Measurements from ENCODE around the gene SYTL2. TPM values are rescaled to one million over a fixed set of nuclear protein-coding genes. Genes with fewer than 3 reads are reported as not detected.

SYTL2 gene
- total RNA-seq, 1 donor from 2014 or later: 38.7 TPM

GRCh38 chr11:85823816-85824215 lies 12.9 kb upstream of the SYTL2 start:
- Mint-ChIP-seq H3K36me3 (ENCODE audit: low read depth) (peaks cover 10% of the 10 kb centered on the region), H3K27ac (peak overlapping the region; percentile 95), H3K4me3 (peak overlapping the region; percentile 66), H3K9me3 (no peaks in the 10 kb centered on the region), H3K27me3 (ENCODE audit: insufficient read depth) (no peaks in the 10 kb centered on the region), H3K4me1 (ENCODE audit: low read depth) (peaks cover 74% of the 10 kb centered on the region)
- intact Hi-C loops (cut with micrococcal nuclease): loop anchor here (1.0 to 5.0 kb wide), 7 partner anchors 13 to 463 kb away; partner anchors contain the start of genes SYTL2 and TMEM126B
- peak; percentile 80 for DNase-seq (ENCODE audit: low spot score)

GRCh38 chr11:85822814-85823213 lies 11.9 kb upstream of the SYTL2 start:
- H3K9me3 Mint-ChIP-seq: no peaks in the 10 kb centered on the region
- H3K4me3 Mint-ChIP-seq: peak overlapping the region; percentile 23
- intact Hi-C loops (cut with micrococcal nuclease): loop anchor here (1.0 to 5.0 kb wide), 6 partner anchors 12 to 464 kb away; partner anchors contain the start of gene SYTL2
- peak overlapping the region; percentile 34 for H3K27ac Mint-ChIP-seq
- no peak for DNase-seq (ENCODE audit: low spot score)
- no peaks in the 10 kb centered on the region for H3K27me3 Mint-ChIP-seq (ENCODE audit: insufficient read depth)
- peaks cover 10% of the 10 kb centered on the region for H3K36me3 Mint-ChIP-seq (ENCODE audit: low read depth)
- H3K4me1 Mint-ChIP-seq (ENCODE audit: low read depth): peaks cover 66% of the 10 kb centered on the region

GRCh38 chr11:85821636-85822035 lies 10.7 kb upstream of the SYTL2 start:
- peaks cover 56% of the 10 kb centered on the region for H3K4me1 Mint-ChIP-seq (ENCODE audit: low read depth)
- no peak for DNase-seq (ENCODE audit: low spot score)

GRCh38 chr11:85819441-85819840 lies 8.5 kb upstream of the SYTL2 start:
- H3K27ac Mint-ChIP-seq: no peak overlapping the region
- H3K36me3 Mint-ChIP-seq (ENCODE audit: low read depth): peaks cover 12% of the 10 kb centered on the region
- H3K27me3 Mint-ChIP-seq (ENCODE audit: insufficient read depth): peaks cover 2% of the 10 kb centered on the region
- no peaks in the 10 kb centered on the region for H3K9me3 Mint-ChIP-seq
- intact Hi-C loops (cut with micrococcal nuclease): no loop called here
- DNase-seq (ENCODE audit: low spot score): no peak
- no peak overlapping the region for H3K4me3 Mint-ChIP-seq
- peaks cover 40% of the 10 kb centered on the region for H3K4me1 Mint-ChIP-seq (ENCODE audit: low read depth)

More at GRCh38 chr11:85821636-85822035, 10.7 kb upstream of the SYTL2 start:
- Mint-ChIP-seq H3K4me3 (no peak overlapping the region), H3K9me3 (no peaks in the 10 kb centered on the region), H3K27me3 (ENCODE audit: insufficient read depth) (peaks cover 2% of the 10 kb centered on the region), H3K36me3 (ENCODE audit: low read depth) (peaks cover 10% of the 10 kb centered on the region), H3K27ac (no peak overlapping the region)
- intact Hi-C loops (cut with micrococcal nuclease): loop anchor here (2.0 to 5.0 kb wide), 2 partner anchors 35 to 396 kb away; no protein-coding TSS in a partner anchor

GRCh38 chr11:85815186-85815931 lies 4.4 kb upstream of the SYTL2 start:
- Mint-ChIP-seq H3K27ac (no peak overlapping the region), H3K27me3 (ENCODE audit: insufficient read depth) (peaks cover 2% of the 10 kb centered on the region), H3K4me1 (ENCODE audit: low read depth) (peaks cover 21% of the 10 kb centered on the region), H3K4me3 (no peak overlapping the region), H3K9me3 (no peaks in the 10 kb centered on the region), H3K36me3 (ENCODE audit: low read depth) (peaks cover 7% of the 10 kb centered on the region)
- DNase-seq (ENCODE audit: low spot score): no peak
- intact Hi-C loops (cut with micrococcal nuclease): no loop called here

GRCh38 chr11:85813721-85814120 lies 2.8 kb upstream of the SYTL2 start:
- peaks cover 9% of the 10 kb centered on the region for H3K36me3 Mint-ChIP-seq (ENCODE audit: low read depth)
- intact Hi-C loops (cut with micrococcal nuclease): loop anchor here (5.0 kb wide), 1 partner anchor 216 kb away; no protein-coding TSS in a partner anchor

GRCh38 chr11:85811624-85812023 lies 683 bp upstream of the SYTL2 start:
- no peak for DNase-seq (ENCODE audit: low spot score)
- no peaks in the 10 kb centered on the region for H3K9me3 Mint-ChIP-seq
- H3K4me1 Mint-ChIP-seq (ENCODE audit: low read depth): peaks cover 46% of the 10 kb centered on the region
- intact Hi-C loops (cut with micrococcal nuclease): loop anchor here (1.0 to 5.0 kb wide), 8 partner anchors 12 to 214 kb away; partner anchors contain the start of genes CCDC83 and TMEM126B
- H3K36me3 Mint-ChIP-seq (ENCODE audit: low read depth): peaks cover 11% of the 10 kb centered on the region
- peak overlapping the region; percentile 43 for H3K27ac Mint-ChIP-seq
- no peaks in the 10 kb centered on the region for H3K27me3 Mint-ChIP-seq (ENCODE audit: insufficient read depth)
- peak overlapping the region; percentile 81 for H3K4me3 Mint-ChIP-seq

More at GRCh38 chr11:85813721-85814120, 2.8 kb upstream of the SYTL2 start:
- Mint-ChIP-seq H3K4me3 (peak overlapping the region; percentile 5), H3K27ac (no peak overlapping the region), H3K27me3 (ENCODE audit: insufficient read depth) (peaks cover 2% of the 10 kb centered on the region), H3K4me1 (ENCODE audit: low read depth) (peaks cover 38% of the 10 kb centered on the region), H3K9me3 (no peaks in the 10 kb centered on the region)
- no peak for DNase-seq (ENCODE audit: low spot score)

- H3K27ac Mint-ChIP-seq: peak overlapping the region; percentile 85
- no peaks in the 10 kb centered on the region for H3K9me3 Mint-ChIP-seq
- H3K27me3 Mint-ChIP-seq (ENCODE audit: insufficient read depth): no peaks in the 10 kb centered on the region
- H3K4me1 Mint-ChIP-seq (ENCODE audit: low read depth): peaks cover 58% of the 10 kb centered on the region
- peaks cover 17% of the 10 kb centered on the region for H3K36me3 Mint-ChIP-seq (ENCODE audit: low read depth)
- peak overlapping the region; percentile 94 for H3K4me3 Mint-ChIP-seq
- intact Hi-C loops (cut with micrococcal nuclease): loop anchor here (2.0 to 5.0 kb wide), 2 partner anchors 26 to 213 kb away; no protein-coding TSS in a partner anchor
- DNase-seq (ENCODE audit: low spot score): no peak
Measured at GRCh38 chr11:85810521-85810870, 445 bp downstream of the SYTL2 start.

GRCh38 chr11:85809863-85810262 lies 1.1 kb downstream of the SYTL2 start:
- H3K9me3 Mint-ChIP-seq: no peaks in the 10 kb centered on the region
- no peak for DNase-seq (ENCODE audit: low spot score)
- H3K27me3 Mint-ChIP-seq (ENCODE audit: insufficient read depth): no peaks in the 10 kb centered on the region
- peaks cover 20% of the 10 kb centered on the region for H3K36me3 Mint-ChIP-seq (ENCODE audit: low read depth)
- H3K4me1 Mint-ChIP-seq (ENCODE audit: low read depth): peaks cover 61% of the 10 kb centered on the region
- peak overlapping the region; percentile 94 for H3K4me3 Mint-ChIP-seq
- H3K27ac Mint-ChIP-seq: peak overlapping the region; percentile 85
- intact Hi-C loops (cut with micrococcal nuclease): loop anchor here (2.0 to 5.0 kb wide), 2 partner anchors 25 to 213 kb away; no protein-coding TSS in a partner anchor

GRCh38 chr11:85809191-85809590 lies 1.8 kb downstream of the SYTL2 start:
- H3K36me3 Mint-ChIP-seq (ENCODE audit: low read depth): peaks cover 24% of the 10 kb centered on the region
- intact Hi-C loops (cut with micrococcal nuclease): no loop called here
- H3K27me3 Mint-ChIP-seq (ENCODE audit: insufficient read depth): no peaks in the 10 kb centered on the region
- peaks cover 64% of the 10 kb centered on the region for H3K4me1 Mint-ChIP-seq (ENCODE audit: low read depth)
- H3K27ac Mint-ChIP-seq: peak overlapping the region; percentile 85
- no peak for DNase-seq (ENCODE audit: low spot score)
- H3K9me3 Mint-ChIP-seq: no peaks in the 10 kb centered on the region
- peak overlapping the region; percentile 94 for H3K4me3 Mint-ChIP-seq

- Mint-ChIP-seq H3K27me3 (ENCODE audit: insufficient read depth) (no peaks in the 10 kb centered on the region), H3K4me1 (ENCODE audit: low read depth) (peaks cover 72% of the 10 kb centered on the region), H3K27ac (no peak overlapping the region), H3K9me3 (no peaks in the 10 kb centered on the region), H3K4me3 (no peak overlapping the region), H3K36me3 (ENCODE audit: low read depth) (peaks cover 32% of the 10 kb centered on the region)
- intact Hi-C loops (cut with micrococcal nuclease): no loop called here
- no peak for DNase-seq (ENCODE audit: low spot score)
Measured at GRCh38 chr11:85806876-85807275, 4.1 kb downstream of the SYTL2 start.

- peaks cover 1% of the 10 kb centered on the region for H3K9me3 Mint-ChIP-seq
- peaks cover 38% of the 10 kb centered on the region for H3K36me3 Mint-ChIP-seq (ENCODE audit: low read depth)
- no peaks in the 10 kb centered on the region for H3K27me3 Mint-ChIP-seq (ENCODE audit: insufficient read depth)
- peaks cover 72% of the 10 kb centered on the region for H3K4me1 Mint-ChIP-seq (ENCODE audit: low read depth)
- H3K27ac Mint-ChIP-seq: no peak overlapping the region
- DNase-seq (ENCODE audit: low spot score): no peak
- intact Hi-C loops (cut with micrococcal nuclease): no loop called here
- no peak overlapping the region for H3K4me3 Mint-ChIP-seq
Measured at GRCh38 chr11:85806016-85806415, 4.9 kb downstream of the SYTL2 start.

GRCh38 chr11:85805387-85805786 lies 5.6 kb downstream of the SYTL2 start:
- H3K9me3 Mint-ChIP-seq: peaks cover 7% of the 10 kb centered on the region
- peaks cover 45% of the 10 kb centered on the region for H3K36me3 Mint-ChIP-seq (ENCODE audit: low read depth)
- no peak overlapping the region for H3K27ac Mint-ChIP-seq
- peaks cover 76% of the 10 kb centered on the region for H3K4me1 Mint-ChIP-seq (ENCODE audit: low read depth)
- no peaks in the 10 kb centered on the region for H3K27me3 Mint-ChIP-seq (ENCODE audit: insufficient read depth)
- intact Hi-C loops (cut with micrococcal nuclease): no loop called here
- no peak overlapping the region for H3K4me3 Mint-ChIP-seq
- no peak for DNase-seq (ENCODE audit: low spot score)
